Fibroblast of upper back skin (primary cell): ENCODE measurements around the gene NIN.

ENCODE experiments used
- DNase-seq: peaks from one replicate; pipeline ENCODE4 v3.0.0-alpha.2; 2013

NIN gene

DNA sequence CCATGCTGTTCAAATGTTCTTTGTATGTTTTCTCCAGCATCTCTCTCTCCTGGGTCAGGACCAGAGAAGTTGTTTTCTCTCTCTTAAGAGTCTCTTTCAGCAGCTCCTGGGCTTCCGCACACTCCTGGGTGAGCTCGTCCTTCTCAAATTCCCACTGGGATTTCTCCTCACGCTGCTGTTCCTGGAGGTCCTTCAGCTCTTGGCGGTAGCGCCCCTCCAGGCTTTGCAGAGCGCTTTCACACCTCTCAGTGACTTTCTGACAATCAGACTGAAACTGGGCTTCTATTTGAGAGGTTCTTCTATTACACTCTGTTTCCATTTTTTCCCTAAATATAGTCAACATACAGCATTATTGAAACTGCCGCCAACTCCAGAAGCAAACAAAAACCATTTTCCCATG, 72.7 kb downstream of the NIN start:
- DNase-seq = no peak

- no peak for DNase-seq
Measured at GRCh38 chr14:50757702-50758101, 73.3 kb downstream of the NIN start.

GRCh38 chr14:50756300-50756699, 74.7 kb downstream of the NIN start:
- DNase-seq = no peak

DNA sequence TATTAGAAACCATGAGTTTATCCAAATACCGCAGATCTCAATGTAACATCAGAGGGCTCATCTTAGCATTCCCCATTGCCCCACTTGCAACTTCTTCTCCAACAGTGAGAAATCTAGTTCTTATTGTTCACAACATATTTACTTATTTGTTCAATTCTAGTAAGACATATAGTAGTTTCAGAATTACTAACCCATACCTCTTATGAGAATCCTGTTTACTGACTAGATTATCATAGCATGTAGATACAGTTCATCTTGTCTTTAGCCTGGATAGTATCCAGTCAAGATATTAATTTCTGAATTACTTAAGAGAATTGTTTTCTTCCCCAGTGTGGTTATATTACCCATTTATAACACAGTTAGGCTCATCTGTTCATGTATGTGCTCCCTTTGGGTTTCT, 80.6 kb downstream of the NIN start:
- DNase-seq = no peak

GRCh38 chr14:50745401-50746058, 85.4 kb downstream of the NIN start:
- no peak for DNase-seq

GRCh38 chr14:50744231-50744630, 86.7 kb downstream of the NIN start:
- no peak for DNase-seq

- DNase-seq = peak; percentile 10
Measured at GRCh38 chr14:50741567-50741966, 89.4 kb downstream of the NIN start.

DNA sequence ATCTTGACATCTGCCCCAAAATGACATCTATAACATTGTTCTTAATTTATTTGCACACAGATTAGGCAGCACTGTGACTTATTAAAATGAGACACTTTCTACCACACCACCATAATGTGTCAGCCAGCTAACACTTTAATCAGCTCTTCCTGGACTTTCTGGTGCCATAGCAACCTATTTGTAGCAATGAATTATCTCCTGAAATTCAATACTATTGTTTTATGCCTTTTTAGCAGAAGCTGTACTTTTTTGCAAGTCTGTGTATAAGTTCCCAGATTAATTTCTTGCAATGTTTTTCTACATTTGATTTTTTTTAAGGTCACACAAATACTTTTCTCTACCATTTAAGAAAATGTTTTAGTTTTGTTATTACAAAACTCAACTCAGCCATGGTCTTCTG, 90.1 kb downstream of the NIN start:
- no peak for DNase-seq

DNA sequence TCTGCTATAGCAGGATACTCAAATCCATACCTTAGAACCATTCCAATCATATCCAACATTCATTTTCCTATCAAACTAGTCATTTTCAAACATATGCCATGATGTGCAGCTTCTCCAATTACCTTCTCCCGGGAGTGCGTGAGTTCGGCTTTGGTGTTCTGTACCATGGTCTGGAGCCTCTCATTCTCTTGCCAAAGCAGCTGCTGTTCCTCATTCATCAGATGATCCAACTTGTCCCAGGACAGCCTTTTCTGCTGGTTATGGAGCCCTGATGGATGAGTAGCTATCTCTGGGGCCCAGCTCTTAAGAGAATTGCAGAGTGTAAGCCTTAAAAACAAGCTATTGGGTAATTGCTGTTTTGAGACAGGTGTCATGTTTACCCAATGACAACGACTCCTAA, 91.8 kb downstream of the NIN start:
- DNase-seq = no peak

GRCh38 chr14:50736932-50737419, 94.0 kb downstream of the NIN start:
- DNase-seq = peak; percentile 27

- no peak for DNase-seq
Measured at GRCh38 chr14:50734950-50735695, 95.8 kb downstream of the NIN start.

DNA sequence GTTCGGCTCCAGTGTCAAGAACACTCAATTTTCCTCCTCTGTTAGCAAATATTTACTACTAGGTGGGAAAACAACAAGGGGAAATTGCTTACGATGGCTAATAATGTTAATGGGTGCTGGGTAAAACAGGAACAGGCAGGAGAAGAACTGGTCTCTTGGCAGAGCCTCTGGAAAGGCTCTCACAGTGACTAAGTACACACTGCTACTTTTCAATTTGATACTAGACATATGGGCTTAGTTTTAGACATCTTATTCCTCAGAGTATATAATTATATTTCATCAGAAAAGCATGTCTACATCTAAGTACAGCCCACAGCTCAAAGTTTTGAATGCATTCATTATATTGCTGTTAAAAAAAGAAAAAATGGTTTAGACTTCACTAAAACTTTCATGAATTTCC, 97.5 kb downstream of the NIN start:
- peak; percentile 12 for DNase-seq

DNA sequence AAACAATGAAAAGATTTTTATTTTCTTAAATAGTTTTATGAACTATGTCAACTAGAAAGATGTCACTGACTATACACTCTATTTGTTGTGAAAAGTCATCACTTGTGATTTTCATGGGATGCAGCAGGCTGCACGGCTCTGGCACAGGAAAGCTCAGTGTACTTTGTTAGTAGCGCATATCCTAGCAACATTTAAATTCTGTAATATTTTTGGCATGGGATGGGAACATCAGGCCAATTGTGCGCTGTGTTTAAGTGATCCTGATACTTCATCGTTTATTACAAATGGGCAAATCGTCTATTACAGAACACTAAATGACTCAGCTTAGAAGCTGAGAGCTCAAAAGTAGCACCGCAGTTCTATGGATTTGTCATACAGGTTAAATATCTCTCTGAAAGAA, 102.1 kb downstream of the NIN start:
- no peak for DNase-seq

GRCh38 chr14:50726372-50727107, 104.4 kb downstream of the NIN start:
- DNase-seq = peak; percentile 93

DNA sequence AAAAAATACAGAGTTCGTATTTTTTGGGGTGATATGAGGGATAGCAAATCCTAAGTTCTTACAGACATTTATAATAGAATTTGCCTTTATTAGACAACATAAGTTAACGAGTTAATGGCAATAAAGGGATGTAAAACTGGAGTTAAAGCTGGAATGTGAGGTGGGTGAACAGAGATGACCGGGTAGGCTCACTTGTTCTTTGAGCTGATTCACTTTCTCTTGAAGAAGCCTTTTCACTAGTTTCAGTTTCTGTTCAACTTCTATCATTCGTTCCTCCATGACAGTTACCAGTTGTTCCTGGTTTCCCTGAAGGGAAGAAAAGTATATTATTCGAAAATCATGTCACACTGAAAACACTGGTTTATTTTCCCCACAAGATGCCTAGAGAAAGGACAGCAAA, 105.2 kb downstream of the NIN start:
- DNase-seq = no peak

- peak; percentile 53 for DNase-seq
Measured at GRCh38 chr14:50719911-50720759, 110.8 kb downstream of the NIN start.

DNA sequence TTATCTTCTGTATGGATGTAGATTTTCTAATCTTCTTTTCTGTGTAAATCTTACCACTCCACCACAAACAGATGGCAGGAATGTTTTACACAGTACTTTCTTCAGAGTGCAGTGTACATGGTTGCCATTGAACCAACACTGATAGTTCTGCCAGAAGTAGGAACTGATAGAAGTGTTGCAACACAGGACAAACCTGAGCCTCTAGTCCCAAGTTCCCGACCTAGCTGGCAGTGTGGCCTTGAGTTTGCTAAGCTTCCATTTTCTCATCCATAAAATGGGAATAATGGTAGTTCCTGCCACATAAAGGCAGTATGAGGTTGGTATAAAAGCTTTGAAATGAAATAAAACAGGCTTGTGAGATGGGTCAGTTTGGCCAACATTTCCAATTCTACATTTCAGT, 112.0 kb downstream of the NIN start:
- DNase-seq = no peak

GRCh38 chr14:50717811-50718210, 113.2 kb downstream of the NIN start:
- DNase-seq = no peak

- DNase-seq = peak; percentile 52
Measured at GRCh38 chr14:50714450-50715073, 116.4 kb downstream of the NIN start.

- no peak for DNase-seq
Measured at GRCh38 chr14:50711043-50711442, 119.9 kb downstream of the NIN start.

- no peak for DNase-seq
Measured at GRCh38 chr14:50705026-50705593, 125.9 kb downstream of the NIN start.

- no peak for DNase-seq
Measured at GRCh38 chr14:50704454-50705010, 126.4 kb downstream of the NIN start.
